ENCODE results near the gene TMEM52B.
"Not testable (repeated sequence)": the region's sequence is repeated elsewhere in the genome, so short reads cannot be mapped to it uniquely, and the experiment has no call there.

TMEM52B gene

GRCh38 chr12:10211940-10212738, 33.3 kb downstream of the TMEM52B start:
- DNase-seq: peak; percentile 92

- DNase-seq: peak; percentile 88
Measured at GRCh38 chr12:10212739-10213131, 33.9 kb downstream of the TMEM52B start, which contains the start of gene GABARAPL1. TSS of gene GABARAPL1 (plus strand) at chr12:10212877. CDS start at chr12:10213130, 253 bp downstream.

GRCh38 chr12:10213168-10214135, 34.6 kb downstream of the TMEM52B start:
- peak; percentile 87 for DNase-seq

GRCh38 chr12:10214136-10214894, 35.5 kb downstream of the TMEM52B start:
- no peak for DNase-seq

GRCh38 chr12:10214895-10215267, 36.0 kb downstream of the TMEM52B start:
- DNase-seq: no peak

- DNase-seq: no peak
Measured at GRCh38 chr12:10215436-10215835, 36.6 kb downstream of the TMEM52B start.

GRCh38 chr12:10215946-10216345, 37.1 kb downstream of the TMEM52B start:
- not testable (repeated sequence) for DNase-seq

GRCh38 chr12:10218021-10218420, 39.2 kb downstream of the TMEM52B start:
- no peak for DNase-seq

GRCh38 chr12:10220398-10221077, 41.7 kb downstream of the TMEM52B start:
- DNase-seq: no peak

- DNase-seq: no peak
Measured at GRCh38 chr12:10221846-10222245, 43.0 kb downstream of the TMEM52B start.

GRCh38 chr12:10223208-10223607, 44.4 kb downstream of the TMEM52B start:
- no peak for DNase-seq

- DNase-seq: not testable (repeated sequence)
Measured at GRCh38 chr12:10225426-10225825, 46.6 kb downstream of the TMEM52B start.

GRCh38 chr12:10226086-10226485, 47.3 kb downstream of the TMEM52B start:
- DNase-seq: no peak

- no peak for DNase-seq
Measured at GRCh38 chr12:10226731-10227130, 47.9 kb downstream of the TMEM52B start.

- DNase-seq: no peak
Measured at GRCh38 chr12:10227648-10228047, 48.8 kb downstream of the TMEM52B start.

GRCh38 chr12:10234562-10234961, 55.7 kb downstream of the TMEM52B start:
- no peak for DNase-seq

- DNase-seq: peak; percentile 34
Measured at GRCh38 chr12:10235761-10236631, 57.2 kb downstream of the TMEM52B start.

GRCh38 chr12:10236720-10237119, 57.9 kb downstream of the TMEM52B start:
- no peak for DNase-seq

GRCh38 chr12:10238526-10238925, 59.7 kb downstream of the TMEM52B start:
- no peak for DNase-seq

GRCh38 chr12:10241290-10241689, 62.5 kb downstream of the TMEM52B start:
- no peak for DNase-seq

Measured in CD4-positive, alpha-beta T cell treated with Interferon gamma for 1 hour (primary cell).